MM.1S (cell line): Measurements from ENCODE around the gene EFNA5.

Experiments used
- CTCF ChIP-seq: fragments of 300-600 bp; sonication (generic); IDR thresholded peaks from 2 replicates; pipeline ENCODE4 v1.5.1; 2016; ENCODE audit warnings: antibody characterized with exemption, low read length, mixed read lengths
- EZH2 ChIP-seq: fragments of 300-600 bp; sonication (generic); optimal IDR thresholded peaks from 2 replicates; pipeline ENCODE3; 2017; ENCODE audit warnings: low read depth, mild to moderate bottlenecking, antibody characterized with exemption, low read length, mixed read lengths
- EZH2phosphoT487 ChIP-seq: fragments of 300-600 bp; sonication (generic); IDR thresholded peaks from 2 replicates; pipeline ENCODE4 v1.6.1; 2018; ENCODE audit warnings: antibody characterized with exemption, low read length

GRCh38 chr5:107418071-107418470, 252.7 kb downstream of the EFNA5 start:
- TF ChIP-seq CTCF (no peak), EZH2 (no peak), EZH2phosphoT487 (no peak)
